SK-N-DZ (cell line): Measurements from ENCODE around the gene CFD.
"Not testable (repeated sequence)": the region's sequence is repeated elsewhere in the genome, so short reads cannot be mapped to it uniquely, and the experiment has no call there.

Experiments used
- DNase-seq: peaks from one replicate; pipeline ENCODE4 v3.0.0-alpha.2; 2015; ENCODE audit warnings: low spot score

CFD gene

DNA sequence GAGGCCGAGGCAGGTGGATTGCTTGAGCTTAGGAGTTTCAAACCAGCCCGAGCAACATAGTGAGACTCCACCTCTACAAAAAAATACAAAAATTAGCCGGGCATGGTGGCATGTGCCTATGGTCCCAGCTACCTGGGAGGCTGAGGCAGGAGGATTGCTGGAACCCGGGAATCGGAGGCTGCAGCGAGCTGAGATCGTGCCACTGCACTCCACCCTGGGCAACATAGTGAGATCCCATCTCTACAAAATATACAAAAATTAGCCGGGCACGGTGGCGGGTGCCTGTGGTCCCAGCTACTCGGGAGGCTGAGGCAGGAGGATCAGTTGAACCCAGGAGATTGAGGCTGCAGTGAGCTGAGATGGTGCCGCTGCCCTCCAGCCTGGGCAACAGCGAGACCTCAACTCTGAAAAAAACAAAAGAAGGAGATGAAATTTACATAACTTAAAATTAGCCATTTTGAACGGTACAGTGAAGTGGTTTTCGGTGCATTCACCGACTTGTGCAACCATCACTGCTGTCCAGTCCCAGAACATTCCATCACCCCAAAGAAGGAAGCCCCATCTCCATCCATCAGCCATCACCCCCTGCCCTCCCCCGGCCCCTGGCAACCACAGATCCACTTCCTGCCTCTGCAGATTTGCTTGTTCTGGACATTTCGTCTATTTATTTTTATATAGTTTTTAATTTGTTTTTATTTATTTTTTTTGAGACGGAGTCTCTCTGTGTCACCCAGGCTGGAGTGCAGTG lies 33.4 kb upstream of the CFD start:
- DNase-seq = no peak

DNA sequence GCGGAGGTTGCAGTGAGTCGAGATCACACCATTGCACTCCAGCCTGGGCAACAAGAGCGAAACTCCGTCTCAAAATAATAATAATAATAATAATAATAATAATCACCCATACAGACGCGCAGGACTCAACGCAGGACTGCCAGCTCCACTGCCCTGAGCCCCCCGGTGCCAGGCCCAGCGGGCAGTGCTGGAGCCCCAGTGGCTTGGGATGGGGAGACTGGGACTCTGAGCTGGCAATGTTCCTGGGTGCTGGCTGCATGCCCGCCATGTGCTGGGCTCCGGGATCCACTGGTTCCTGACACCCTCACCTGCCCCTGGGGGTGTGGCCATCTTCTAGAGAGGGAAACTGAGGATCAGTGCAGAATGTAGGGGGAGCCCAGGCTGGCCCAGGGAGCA lies 32.2 kb upstream of the CFD start:
- no peak for DNase-seq

DNA sequence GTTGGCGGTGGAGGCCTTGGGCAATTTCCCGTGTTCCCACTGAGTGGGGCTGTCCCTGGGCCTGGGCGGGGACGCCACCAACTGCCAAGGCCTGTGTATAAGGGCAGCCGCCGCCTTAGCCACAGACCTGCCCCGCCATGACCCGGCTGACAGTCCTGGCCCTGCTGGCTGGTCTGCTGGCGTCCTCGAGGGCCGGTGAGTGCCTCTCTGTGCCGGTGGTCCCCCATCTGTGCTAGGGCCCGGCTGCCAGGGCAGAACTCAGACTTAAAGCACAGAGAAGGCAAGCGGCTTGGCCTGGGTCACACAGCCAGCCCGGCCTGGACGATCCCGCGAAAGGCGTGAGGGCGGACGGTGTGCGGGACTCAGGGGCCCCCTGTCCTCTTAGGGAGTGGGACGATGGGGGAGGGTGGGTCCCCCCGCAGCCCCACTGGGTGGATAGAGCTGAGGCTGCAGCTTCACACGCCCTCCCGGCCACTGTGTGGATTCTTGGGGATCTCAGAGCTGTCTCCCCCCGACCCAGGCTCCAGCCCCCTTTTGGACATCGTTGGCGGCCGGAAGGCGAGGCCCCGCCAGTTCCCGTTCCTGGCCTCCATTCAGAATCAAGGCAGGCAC lies 31.6 kb upstream of the CFD start, which contains the start of gene AZU1:
TSS of gene AZU1 (plus strand) at position 128 of the 612 bp plus-strand sequence. CDS start at position 138, 10 bp downstream.
- no peak for DNase-seq

DNA sequence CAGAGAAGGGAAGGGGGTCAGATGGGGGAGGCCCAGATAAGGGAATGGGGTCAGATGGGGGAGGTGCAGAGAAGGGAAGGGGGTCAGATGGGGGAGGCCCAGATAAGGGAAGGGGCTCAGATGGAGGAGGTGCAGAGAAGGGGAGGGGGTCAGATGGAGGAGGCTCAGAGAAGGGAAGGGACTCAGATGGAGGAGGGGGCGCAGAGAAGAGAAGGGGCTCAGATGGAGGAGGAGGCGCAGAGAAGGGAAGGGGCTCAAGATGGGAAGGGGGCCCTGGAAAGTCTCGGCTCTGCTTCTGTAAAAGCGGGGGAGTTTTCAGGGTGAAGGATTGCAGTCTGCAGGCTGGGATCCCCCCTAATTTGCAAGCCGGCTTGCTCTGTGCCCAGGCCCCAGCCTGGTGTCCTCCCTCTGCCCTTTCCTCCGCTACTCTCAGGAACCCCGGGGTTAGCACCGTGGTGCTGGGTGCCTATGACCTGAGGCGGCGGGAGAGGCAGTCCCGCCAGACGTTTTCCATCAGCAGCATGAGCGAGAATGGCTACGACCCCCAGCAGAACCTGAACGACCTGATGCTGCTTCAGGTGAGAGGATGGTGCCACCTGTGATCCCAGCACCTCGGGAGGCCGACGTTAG lies 30.2 kb upstream of the CFD start:
- no peak for DNase-seq

DNA sequence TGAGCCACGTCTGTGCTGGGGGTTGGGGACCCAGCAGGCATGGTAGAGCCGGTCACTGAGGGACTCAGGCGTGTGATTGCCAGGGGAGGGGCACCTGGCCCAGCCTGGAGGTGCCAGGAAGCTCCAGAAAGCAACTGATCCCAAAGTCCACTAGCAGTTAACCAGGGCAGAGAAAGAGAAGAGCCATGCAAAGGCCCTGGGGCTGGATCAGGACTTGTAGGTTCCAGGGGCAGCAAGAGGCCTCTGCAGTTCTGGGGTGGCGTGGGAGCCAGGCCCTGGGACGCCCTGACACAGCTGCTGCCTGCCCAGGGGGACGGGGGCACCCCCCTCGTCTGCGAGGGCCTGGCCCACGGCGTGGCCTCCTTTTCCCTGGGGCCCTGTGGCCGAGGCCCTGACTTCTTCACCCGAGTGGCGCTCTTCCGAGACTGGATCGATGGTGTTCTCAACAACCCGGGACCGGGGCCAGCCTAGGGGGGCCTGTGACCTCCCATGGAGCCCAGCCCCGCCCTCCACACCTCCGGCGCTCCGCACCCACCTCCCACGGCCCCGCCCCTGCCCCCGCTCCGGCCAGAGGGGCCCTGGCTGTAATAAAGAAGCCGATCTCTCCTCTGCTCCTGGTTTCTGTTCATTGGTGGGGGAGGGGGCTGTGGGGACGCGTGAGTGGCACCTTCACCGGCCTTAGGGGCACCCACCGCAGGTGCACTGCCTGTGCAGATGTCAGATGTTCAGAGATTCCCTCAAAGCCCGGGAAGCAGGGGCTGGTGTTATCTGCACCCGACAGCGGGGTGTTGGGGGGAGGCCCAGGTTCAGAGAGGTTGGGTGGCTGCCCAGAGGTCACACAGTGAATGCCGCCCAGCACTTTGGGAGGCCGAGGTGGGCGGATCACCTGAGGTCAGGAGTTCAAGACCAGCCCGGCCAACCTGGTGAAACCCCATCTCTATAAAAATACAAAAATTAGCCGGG lies 27.8 kb upstream of the CFD start:
- no peak for DNase-seq

DNA sequence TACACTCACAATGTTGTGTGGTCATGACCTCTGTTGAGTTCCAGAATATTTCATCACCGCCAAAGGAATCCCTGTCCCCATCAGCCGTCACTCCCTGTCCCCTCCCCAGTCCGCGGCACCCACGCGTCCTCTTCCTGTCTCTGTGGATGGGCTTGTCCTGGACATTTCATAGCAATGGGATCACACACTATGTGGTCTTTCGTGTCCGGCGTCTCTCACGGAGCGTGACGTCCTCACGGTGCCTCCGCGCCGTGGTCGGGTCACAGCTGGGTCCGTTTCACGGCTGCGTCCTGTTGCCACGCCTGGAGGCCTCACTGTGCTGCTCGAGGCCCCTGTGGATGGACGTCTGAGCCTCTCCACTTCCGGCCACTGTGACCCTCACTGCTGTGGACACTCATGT lies 25.2 kb upstream of the CFD start:
- DNase-seq = no peak

DNA sequence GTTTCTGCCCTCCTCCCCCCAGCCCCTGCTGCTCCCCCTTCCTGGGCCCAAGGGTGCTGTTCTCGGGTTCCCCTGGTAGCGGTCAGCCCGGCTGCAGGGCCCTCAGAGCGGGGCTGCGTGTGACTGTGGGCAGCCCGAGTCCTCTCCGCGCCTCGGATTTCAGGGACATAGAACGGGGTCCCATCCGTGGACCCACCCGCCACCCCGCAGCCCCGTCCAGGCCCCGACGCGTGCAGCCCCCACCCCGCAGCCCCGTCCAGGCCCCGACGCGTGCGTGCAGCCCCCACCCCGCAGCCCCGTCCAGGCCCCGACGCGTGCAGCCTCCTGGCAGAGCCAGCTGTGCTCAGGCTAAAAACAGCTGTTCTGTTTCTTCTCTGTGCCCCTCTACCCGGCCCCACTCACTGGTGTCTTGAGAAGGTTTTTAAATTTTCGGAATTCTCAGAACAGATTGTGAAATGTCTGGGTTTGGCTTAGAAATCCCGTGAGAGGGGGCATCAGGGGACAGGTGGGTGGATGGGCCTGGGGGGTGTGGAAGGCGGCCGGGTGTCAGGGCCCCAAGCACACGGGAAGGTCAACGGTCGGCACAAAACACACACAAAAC lies 24.2 kb upstream of the CFD start:
- no peak for DNase-seq

DNA sequence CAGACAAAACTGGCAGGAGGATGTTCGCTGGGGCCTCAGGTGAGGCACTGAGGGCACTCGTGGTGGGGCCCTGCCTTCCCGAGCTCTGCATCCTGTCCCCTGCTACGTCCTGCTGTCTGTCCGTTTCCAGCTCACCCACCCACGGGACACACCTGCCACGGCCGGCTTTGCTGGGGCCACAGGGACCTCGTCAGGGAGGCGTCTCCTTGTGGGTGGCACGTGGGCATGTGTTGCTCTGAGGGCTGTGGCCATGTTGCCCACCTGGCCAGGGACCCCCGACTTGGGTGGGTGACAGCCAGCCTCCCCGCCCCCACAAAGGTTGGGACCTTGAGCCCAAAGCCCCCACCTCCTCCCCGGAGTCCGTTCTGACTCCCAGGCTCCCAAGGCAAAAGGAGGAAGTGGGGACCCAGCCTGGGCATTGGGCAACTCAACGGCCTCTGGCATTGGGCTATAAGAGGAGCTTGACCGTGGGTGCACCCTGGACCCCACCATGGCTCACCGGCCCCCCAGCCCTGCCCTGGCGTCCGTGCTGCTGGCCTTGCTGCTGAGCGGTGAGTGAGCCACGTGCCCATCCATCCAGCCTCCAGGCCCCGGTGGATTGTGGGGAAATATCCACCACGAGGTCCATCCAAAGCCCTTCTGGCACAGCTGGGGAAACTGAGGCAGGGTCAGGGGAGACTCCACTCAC lies 18.8 kb upstream of the CFD start, which contains the start of gene PRTN3:
TSS of gene PRTN3 (plus strand) at position 481 of the 688 bp plus-strand sequence. CDS start at position 491, 10 bp downstream.
- no peak for DNase-seq

DNA sequence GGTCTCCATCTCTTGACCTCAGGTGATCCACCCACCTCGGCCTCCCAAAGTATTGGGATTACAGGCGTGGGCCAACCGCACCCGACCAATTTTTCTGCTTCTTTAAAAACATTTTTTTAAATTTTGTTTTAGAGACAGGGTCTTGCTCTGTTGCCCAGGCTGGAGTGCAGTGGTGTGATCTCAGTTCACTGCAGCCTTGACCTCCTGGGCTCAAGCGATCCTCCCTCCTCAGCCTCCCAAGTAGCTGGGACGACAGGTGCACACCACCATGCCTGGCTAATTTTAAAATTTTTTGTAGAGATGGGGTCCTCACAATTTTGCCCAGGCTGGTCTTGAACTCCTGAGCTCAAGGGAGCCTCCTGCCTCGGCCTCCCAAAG lies 16.7 kb upstream of the CFD start:
- not testable (repeated sequence) for DNase-seq

DNA sequence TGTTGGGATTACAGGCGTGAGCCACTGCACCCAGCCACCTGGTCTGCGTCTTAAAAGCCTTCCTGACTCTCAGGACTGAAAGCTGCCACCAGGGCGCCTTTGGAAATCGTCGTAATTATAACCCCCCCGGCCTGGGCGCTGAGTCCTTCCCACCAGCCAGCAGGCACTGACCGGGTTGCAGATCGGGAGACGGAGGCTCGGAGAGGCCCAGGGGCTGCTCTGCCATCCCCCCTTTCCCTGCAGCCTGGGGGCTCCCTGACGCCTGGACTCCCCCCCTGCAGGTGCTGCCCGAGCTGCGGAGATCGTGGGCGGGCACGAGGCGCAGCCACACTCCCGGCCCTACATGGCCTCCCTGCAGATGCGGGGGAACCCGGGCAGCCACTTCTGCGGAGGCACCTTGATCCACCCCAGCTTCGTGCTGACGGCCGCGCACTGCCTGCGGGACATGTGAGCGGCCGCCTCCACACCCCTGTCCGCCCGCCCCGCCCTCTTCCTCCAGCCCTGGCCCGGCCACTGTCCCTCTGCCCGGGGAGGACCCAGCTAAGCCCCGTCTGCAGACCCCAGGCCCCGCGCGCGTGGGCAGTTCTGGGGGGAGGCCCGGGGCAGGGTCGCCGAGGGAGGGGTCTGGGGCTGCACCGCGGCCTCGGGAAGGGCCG lies 16.2 kb upstream of the CFD start:
- no peak for DNase-seq

DNA sequence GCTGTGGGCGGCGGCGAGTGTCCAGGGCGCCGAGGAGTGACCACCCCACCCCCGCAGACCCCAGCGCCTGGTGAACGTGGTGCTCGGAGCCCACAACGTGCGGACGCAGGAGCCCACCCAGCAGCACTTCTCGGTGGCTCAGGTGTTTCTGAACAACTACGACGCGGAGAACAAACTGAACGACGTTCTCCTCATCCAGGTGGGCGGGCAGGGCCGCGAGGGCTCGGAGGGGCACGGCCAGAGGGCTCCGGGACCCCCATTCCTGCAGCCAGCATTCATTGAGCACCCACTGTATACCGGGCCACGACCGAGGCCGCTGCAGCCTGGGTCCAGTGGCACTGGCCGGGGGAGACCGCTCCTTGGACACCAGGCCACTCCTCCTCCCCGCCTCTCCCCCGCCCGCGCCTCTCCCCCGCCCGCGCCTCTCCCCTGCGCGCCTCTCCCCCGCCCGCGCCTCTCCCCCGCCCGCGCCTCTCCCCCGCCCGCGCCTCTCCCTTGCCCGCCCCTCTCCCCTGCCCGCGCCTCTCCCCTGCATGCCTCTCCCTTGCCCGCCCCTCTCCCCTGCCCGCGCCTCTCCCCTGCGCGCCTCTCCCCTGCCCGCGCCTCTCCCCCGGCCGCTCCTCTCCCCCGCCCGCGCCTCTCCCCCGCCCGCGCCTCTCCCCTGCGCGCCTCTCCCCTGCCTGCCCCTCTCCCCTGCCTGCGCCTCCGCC lies 15.5 kb upstream of the CFD start:
- DNase-seq = no peak

DNA sequence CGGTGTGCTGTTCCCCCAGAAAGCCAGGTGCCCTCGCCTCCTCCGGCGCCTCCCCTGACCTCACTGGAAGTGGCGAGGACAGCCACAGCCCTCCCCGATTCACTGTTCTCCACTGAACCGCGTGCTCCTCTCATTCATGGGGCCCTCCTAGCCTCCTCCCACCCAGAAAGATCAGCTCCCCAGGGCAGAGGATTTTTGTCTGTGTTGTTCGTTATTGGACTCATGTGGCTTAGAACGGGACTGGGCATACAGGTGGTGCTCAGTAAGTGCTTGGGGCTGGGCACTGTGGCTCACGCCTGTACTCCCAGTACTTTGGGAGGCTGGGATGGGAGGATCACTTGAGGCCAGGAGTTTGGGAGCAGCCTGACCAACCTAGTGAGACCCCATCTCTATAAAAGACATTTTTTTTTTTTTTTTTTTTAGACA lies 14.9 kb upstream of the CFD start:
- no peak for DNase-seq

DNA sequence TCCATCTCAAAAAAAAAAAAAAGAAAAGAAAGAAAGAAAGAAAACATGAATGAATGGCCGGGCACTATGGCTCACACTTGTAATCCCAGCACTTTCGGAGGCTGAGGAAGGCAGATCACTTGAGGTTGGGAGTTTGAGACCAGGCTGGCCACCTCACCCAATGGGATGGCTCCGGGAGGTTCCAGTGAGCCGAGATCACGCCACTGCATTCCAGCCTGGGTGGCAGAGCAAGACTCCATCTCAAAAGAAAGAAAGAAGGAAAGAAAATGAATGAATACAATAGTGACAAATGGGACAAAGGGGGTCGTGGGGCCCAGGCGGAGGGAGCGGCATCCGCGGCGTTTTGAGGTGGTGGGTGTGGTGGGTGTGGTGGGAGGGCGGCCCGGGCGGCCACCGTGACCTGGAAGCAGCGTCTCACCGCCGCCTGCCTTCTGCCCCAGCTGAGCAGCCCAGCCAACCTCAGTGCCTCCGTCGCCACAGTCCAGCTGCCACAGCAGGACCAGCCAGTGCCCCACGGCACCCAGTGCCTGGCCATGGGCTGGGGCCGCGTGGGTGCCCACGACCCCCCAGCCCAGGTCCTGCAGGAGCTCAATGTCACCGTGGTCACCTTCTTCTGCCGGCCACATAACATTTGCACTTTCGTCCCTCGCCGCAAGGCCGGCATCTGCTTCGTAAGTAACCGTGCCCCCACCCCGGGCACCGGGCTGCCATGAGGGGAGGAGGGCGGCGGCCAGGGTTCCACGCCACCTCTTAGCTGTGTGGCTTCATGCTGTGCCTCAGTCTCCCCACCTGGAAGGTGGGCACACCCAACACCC lies 13.6 kb upstream of the CFD start:
- DNase-seq = no peak

DNA sequence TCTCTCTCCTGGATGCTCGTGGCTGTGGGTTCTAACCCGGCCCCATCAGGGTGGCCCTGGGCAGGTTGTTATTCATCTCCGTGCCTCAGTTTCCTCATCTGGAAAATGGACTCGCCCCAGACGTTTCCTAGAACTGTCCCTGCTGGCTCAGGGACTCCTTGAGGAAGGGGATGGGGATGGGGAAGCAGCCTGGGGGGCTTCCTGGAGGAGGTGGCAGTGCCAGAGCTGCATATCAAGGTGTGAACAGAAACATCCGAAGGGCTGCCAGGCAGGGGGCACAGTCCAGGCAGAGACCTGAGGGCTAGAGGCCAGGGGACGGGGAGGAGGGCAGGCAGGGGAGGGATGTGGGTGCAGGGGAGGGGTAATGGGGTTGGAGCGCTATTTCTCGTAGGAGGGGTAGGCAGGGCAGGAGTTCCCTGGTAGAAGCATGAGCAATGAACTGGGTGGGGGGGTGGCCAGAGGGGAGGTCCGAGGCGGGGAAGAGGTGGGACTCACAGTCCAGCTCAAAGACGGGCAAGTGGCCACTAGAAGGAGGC lies 11.0 kb upstream of the CFD start:
- DNase-seq = no peak

DNA sequence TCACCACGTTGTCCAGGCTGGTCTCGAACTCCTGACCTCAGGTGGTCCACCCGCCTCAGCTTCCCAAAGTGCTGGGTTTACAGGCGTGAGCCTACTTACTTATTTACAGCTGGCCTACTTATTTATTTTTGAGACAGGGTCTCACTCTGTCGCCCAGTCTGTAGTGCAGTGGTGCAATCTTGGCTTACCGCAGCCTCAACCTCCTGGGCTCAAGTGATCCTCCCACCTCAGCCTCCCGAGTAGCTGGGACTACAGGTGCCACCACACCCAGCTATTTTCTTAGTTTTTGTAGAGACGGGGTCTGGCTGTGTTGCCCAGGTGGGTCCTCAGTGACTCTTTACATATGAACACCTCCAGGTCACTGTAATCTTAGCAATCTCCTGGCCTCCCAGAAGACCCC lies 10.3 kb upstream of the CFD start:
- not testable (repeated sequence) for DNase-seq

DNA sequence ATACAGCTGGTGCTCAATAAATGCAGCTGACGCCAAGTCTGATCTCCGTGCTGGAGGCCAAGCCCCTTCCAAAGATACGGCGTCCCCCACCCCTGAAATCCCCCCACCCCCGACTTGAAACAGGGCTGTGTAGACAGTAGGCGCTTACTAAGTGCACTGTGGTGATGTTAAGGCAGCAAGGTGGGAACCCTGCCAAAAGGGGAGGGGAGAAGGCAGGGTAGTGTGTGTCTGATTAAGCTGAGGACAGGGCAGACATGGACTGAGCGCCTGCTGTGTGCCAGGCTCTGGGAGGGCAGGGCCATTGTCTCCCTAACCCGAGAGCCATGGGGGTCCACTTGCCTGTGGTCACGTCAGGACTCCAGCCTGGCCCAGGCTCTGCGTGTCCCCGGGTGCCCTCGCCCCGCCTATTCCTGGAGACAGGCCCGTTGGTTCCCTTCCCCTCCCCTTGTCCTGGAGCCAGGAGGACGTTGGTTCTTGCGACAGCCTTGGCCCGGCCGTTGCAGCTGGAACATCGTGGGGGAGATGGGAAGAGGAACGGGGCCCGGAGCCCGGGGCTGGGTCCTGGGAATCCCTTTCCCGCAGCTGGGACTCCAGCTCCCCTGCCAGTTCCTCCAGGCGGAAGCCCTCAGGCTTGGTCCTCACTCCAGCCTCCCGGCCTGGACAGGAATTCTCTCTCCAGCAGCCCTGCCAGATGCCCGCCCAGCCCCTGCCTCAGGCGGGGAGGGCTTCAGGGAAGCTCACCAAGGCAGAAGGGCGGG lies 9.1 kb upstream of the CFD start:
- DNase-seq = peak; percentile 67

DNA sequence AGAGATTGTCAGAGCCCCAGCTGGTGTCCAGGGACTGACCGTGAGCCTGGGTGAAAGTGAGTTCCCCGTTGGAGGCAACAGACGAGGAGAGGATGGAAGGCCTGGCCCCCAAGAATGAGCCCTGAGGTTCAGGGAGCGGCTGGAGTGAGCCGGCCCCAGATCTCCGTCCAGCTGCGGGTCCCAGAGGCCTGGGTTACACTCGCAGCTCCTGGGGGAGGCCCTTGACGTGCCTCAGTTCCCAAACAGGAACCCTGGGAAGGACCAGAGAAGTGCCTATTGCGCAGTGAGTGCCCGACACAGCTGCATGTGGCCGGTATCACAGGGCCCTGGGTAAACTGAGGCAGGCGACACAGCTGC lies 8.5 kb upstream of the CFD start:
- DNase-seq = no peak
